ENCODE results near the gene HOXB2. TPM values are rescaled to one million over a fixed set of nuclear protein-coding genes. Genes with fewer than 3 reads are reported as not detected.

The HOXB2 gene
- total and polyA plus RNA-seq, 2 donors (not counting 1 experiment from before 2014, with no cell fraction given) = 12.2 to 12.3 TPM

GRCh38 chr17:48564188-48565021 lies 19.5 kb upstream of the HOXB2 start:
- H3K9me3 ChIP-seq (ENCODE audit: control insufficient read depth, insufficient read depth, low read depth, low read length) = no peaks in the 10 kb centered on the region
- peak overlapping the region; percentile 95 for H3K4me2 ChIP-seq (ENCODE audit: extremely low read depth, insufficient read depth, low read length)
- peaks cover 99% of the 10 kb centered on the region for H3K79me2 ChIP-seq (ENCODE audit: control insufficient read depth, insufficient read depth, low read length)
- H3K9ac ChIP-seq (ENCODE audit: insufficient read depth, low read length) = peak overlapping the region; percentile 75
- H3K27me3 ChIP-seq (ENCODE audit: control insufficient read depth, insufficient read depth, low read length) = no peaks in the 10 kb centered on the region
- peak overlapping the region; percentile 59 to 98 (median 65) for H3K4me3 ChIP-seq (replicated peaks in 1 of 4; ENCODE audit: control extremely low read depth in 1 of 4, insufficient read depth in 1 of 4, low read depth in 3 of 4, low read length in 4 of 4)
- H4K20me1 ChIP-seq (ENCODE audit: control insufficient read depth, extremely low read depth, insufficient read depth, low read length) = no peaks in the 10 kb centered on the region
- peak in 1 of 2 donors; percentile 39 for DNase-seq (ENCODE audit: low read depth in 2 of 2)
- TF ChIP-seq CTCF (conservative IDR thresholded peaks at IDR 0.05 in 1 of 2, IDR thresholded peaks at IDR 0.05 in 1 of 2; ENCODE audit: low read depth in 1 of 2, low read length in 2 of 2) (no peak), EZH2 (IDR thresholded peaks at IDR 0.05; ENCODE audit: low read length, missing control alignments) (no peak)
- H3K36me3 ChIP-seq (ENCODE audit: control insufficient read depth, insufficient read depth, low read length) = peaks cover 16% of the 10 kb centered on the region
- H3K27ac ChIP-seq (ENCODE audit: insufficient read depth, low read length) = peak overlapping the region; percentile 86
- H3K4me1 ChIP-seq (ENCODE audit: control insufficient read depth, extremely low read depth, insufficient read depth, low read length) = peaks cover 52% of the 10 kb centered on the region
- no peak overlapping the region for H2AFZ ChIP-seq (ENCODE audit: low read length)

GRCh38 chr17:48563867-48564187 lies 18.9 kb upstream of the HOXB2 start:
- TF ChIP-seq CTCF (conservative IDR thresholded peaks at IDR 0.05 in 1 of 2, IDR thresholded peaks at IDR 0.05 in 1 of 2; ENCODE audit: low read depth in 1 of 2, low read length in 2 of 2) = no peak
- no peak for TF ChIP-seq EZH2 (IDR thresholded peaks at IDR 0.05; ENCODE audit: low read length, missing control alignments)
- peaks cover 99% of the 10 kb centered on the region for H3K79me2 ChIP-seq (ENCODE audit: control insufficient read depth, insufficient read depth, low read length)
- no peaks in the 10 kb centered on the region for H4K20me1 ChIP-seq (ENCODE audit: control insufficient read depth, extremely low read depth, insufficient read depth, low read length)
- peaks cover 15% of the 10 kb centered on the region for H3K36me3 ChIP-seq (ENCODE audit: control insufficient read depth, insufficient read depth, low read length)
- H3K9ac ChIP-seq (ENCODE audit: insufficient read depth, low read length) = peak overlapping the region; percentile 40
- peak overlapping the region; percentile 1 for H3K27ac ChIP-seq (ENCODE audit: insufficient read depth, low read length)
- DNase-seq (ENCODE audit: low read depth in 2 of 2) = no peak
- peaks cover 56% of the 10 kb centered on the region for H3K4me1 ChIP-seq (ENCODE audit: control insufficient read depth, extremely low read depth, insufficient read depth, low read length)
- H3K4me3 ChIP-seq (replicated peaks in 1 of 4; ENCODE audit: control extremely low read depth in 1 of 4, insufficient read depth in 1 of 4, low read depth in 3 of 4, low read length in 4 of 4) = peak overlapping the region; percentile 42 to 98 (median 56)
- no peak overlapping the region for H2AFZ ChIP-seq (ENCODE audit: low read length)
- no peaks in the 10 kb centered on the region for H3K27me3 ChIP-seq (ENCODE audit: control insufficient read depth, insufficient read depth, low read length)
- peak overlapping the region; percentile 60 for H3K4me2 ChIP-seq (ENCODE audit: extremely low read depth, insufficient read depth, low read length)
- H3K9me3 ChIP-seq (ENCODE audit: control insufficient read depth, insufficient read depth, low read depth, low read length) = no peaks in the 10 kb centered on the region

GRCh38 chr17:48563385-48563838 lies 18.5 kb upstream of the HOXB2 start:
- Histone ChIP-seq H3K36me3 (ENCODE audit: control insufficient read depth, insufficient read depth, low read length) (peaks cover 15% of the 10 kb centered on the region), H3K27me3 (ENCODE audit: control insufficient read depth, insufficient read depth, low read length) (no peaks in the 10 kb centered on the region), H3K79me2 (ENCODE audit: control insufficient read depth, insufficient read depth, low read length) (peaks cover 99% of the 10 kb centered on the region), H3K4me2 (ENCODE audit: extremely low read depth, insufficient read depth, low read length) (peak overlapping the region; percentile 60), H3K4me3 (replicated peaks in 1 of 4; ENCODE audit: control extremely low read depth in 1 of 4, insufficient read depth in 1 of 4, low read depth in 3 of 4, low read length in 4 of 4) (peak overlapping the region; percentile 42 to 98 (median 56)), H3K9ac (ENCODE audit: insufficient read depth, low read length) (no peak overlapping the region), H3K9me3 (ENCODE audit: control insufficient read depth, insufficient read depth, low read depth, low read length) (no peaks in the 10 kb centered on the region), H3K27ac (ENCODE audit: insufficient read depth, low read length) (peak overlapping the region; percentile 1), H4K20me1 (ENCODE audit: control insufficient read depth, extremely low read depth, insufficient read depth, low read length) (no peaks in the 10 kb centered on the region), H3K4me1 (ENCODE audit: control insufficient read depth, extremely low read depth, insufficient read depth, low read length) (peaks cover 60% of the 10 kb centered on the region), H2AFZ (ENCODE audit: low read length) (no peak overlapping the region)
- TF ChIP-seq EZH2 (IDR thresholded peaks at IDR 0.05; ENCODE audit: low read length, missing control alignments) = no peak
- no peak for TF ChIP-seq CTCF (conservative IDR thresholded peaks at IDR 0.05 in 1 of 2, IDR thresholded peaks at IDR 0.05 in 1 of 2; ENCODE audit: low read depth in 1 of 2, low read length in 2 of 2)
- DNase-seq (ENCODE audit: low read depth in 2 of 2) = peak; percentile 49 to 75
